Subcutaneous adipose tissue (tissue), 4 donors: ENCODE measurements around the gene KIRREL3. TPM values are rescaled to one million over a fixed set of nuclear protein-coding genes. Genes with fewer than 3 reads are reported as not detected.

ENCODE experiments used
- CTCF ChIP-seq: fragments of 450-650 bp; IDR thresholded peaks from one replicate; pipeline ENCODE4 v1.5.1; 2016; ENCODE audit warnings: low read depth, mild to moderate bottlenecking, control low read depth, antibody characterized with exemption, moderate library complexity
- total RNA-seq, 4 donors: library from RNA; depleted of rRNA; stranded (reverse); fragments of >200 nt; gene quantifications; one replicate each; pipeline ENCODE4 v1.1.0, GENCODE V29; 2016

Gene KIRREL3
- total RNA-seq, 4 donors from 2014 or later: not detected

GRCh38 chr11:126437731-126438130 is 562.8 kb downstream of the KIRREL3 start:
- no peak for TF ChIP-seq CTCF

- no peak for TF ChIP-seq CTCF
Measured at GRCh38 chr11:126436209-126436755, 564.3 kb downstream of the KIRREL3 start.

GRCh38 chr11:126434950-126435335 is 565.6 kb downstream of the KIRREL3 start:
- TF ChIP-seq CTCF: no peak

- no peak for TF ChIP-seq CTCF
Measured at GRCh38 chr11:126433989-126434949, 566.3 kb downstream of the KIRREL3 start.

- TF ChIP-seq CTCF: no peak
Measured at GRCh38 chr11:126433244-126433846, 567.2 kb downstream of the KIRREL3 start.

- no peak for TF ChIP-seq CTCF
Measured at GRCh38 chr11:126432525-126432924, 568.0 kb downstream of the KIRREL3 start.

GRCh38 chr11:126432065-126432461 is 568.5 kb downstream of the KIRREL3 start:
- no peak for TF ChIP-seq CTCF
